Measurements from ENCODE around the gene SDR42E1. TPM values are rescaled to one million over a fixed set of nuclear protein-coding genes. Genes with fewer than 3 reads are reported as not detected.

SDR42E1 gene
- total RNA-seq, 2 donors from 2014 or later: 5.5 to 7.2 TPM

DNA sequence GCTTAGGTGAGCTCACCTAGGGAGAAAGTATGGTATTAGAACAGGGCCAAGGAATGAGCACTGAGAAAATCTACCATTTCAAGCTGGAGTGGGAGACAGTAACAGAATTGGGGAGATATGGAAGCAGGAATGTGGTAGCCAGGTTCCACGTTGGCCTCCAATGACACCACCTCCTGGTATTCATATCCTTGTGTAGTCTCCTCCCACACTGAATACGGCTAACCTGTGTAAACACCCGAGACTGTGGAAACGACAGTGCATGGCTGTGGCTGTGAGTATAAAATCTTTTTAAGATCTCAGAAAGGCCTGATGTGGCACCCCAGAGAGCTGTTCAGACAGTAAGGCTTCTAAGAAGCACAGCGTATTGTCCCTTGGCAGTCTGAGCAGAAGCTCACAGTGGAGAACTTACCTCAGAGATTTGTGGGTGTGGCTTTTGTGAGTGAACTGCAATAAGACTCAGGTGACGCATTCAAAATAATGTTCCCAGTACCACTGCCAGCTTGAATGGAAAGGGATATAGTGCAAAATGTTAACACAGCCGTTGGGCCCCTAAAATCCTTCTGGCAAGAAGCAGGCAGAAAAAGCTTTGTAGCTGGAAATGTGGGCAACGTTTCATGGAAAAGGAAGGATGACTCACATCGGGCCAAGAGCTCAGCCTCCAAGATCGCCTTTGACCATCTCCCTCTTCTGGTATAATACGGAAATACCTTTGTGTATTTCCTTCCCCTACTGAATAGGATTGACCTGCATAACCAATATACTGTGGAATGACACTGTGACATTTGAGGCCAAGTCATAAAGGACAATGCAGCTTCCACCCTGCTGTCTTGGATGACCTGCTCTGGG, 14.4 kb downstream of the SDR42E1 start:
- TF ChIP-seq POLR2AphosphoS5 (IDR thresholded peaks at IDR 0.05) (no peak), POLR2A (IDR thresholded peaks at IDR 0.05) (no peak)
- TF ChIP-seq, protein P1, sequence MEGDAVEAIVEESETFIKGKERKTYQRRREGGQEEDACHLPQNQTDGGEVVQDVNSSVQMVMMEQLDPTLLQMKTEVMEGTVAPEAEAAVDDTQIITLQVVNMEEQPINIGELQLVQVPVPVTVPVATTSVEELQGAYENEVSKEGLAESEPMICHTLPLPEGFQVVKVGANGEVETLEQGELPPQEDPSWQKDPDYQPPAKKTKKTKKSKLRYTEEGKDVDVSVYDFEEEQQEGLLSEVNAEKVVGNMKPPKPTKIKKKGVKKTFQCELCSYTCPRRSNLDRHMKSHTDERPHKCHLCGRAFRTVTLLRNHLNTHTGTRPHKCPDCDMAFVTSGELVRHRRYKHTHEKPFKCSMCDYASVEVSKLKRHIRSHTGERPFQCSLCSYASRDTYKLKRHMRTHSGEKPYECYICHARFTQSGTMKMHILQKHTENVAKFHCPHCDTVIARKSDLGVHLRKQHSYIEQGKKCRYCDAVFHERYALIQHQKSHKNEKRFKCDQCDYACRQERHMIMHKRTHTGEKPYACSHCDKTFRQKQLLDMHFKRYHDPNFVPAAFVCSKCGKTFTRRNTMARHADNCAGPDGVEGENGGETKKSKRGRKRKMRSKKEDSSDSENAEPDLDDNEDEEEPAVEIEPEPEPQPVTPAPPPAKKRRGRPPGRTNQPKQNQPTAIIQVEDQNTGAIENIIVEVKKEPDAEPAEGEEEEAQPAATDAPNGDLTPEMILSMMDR (IDR thresholded peaks at IDR 0.05): peak in 1 of 4 experiments; percentile 22
- 62% methylated on average over 11 of the region's 11 CpGs for WGBS
- H3K27me3 ChIP-seq (replicated peaks; ENCODE audit: insufficient read depth): no peaks in the 10 kb centered on the region
- no peaks in the 10 kb centered on the region for H3K4me1 ChIP-seq (replicated peaks)
- no peak for DNase-seq (ENCODE audit: low spot score)
- no peak overlapping the region for H3K27ac ChIP-seq
- H3K9me3 ChIP-seq: no peaks in the 10 kb centered on the region
- H3K4me3 ChIP-seq: no peak overlapping the region
- intact Hi-C loops (cut with DNase I): no loop called here
- H3K36me3 ChIP-seq: no peaks in the 10 kb centered on the region

DNA sequence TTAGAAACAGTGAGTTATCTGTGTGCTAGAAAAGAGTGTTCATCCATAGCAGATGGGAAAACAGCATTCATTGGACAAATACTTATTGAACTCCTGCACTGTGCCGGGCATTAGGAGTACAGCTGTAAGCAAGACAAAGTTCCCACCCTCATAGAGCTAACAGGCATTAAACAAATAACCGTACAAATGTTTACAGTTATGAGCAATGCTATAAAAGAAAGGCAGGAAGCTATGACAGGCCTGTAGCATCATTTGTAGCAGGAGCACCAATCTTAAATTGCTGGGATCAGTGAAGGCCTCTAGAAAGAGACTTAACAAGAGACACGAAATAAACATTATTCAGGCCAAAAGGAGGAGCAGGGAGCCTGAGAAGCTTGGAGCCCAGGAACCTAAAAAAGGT, 15.6 kb downstream of the SDR42E1 start:
- Histone ChIP-seq H3K27ac (no peak overlapping the region), H3K36me3 (no peaks in the 10 kb centered on the region), H3K4me3 (no peak overlapping the region), H3K4me1 (replicated peaks) (no peaks in the 10 kb centered on the region), H3K27me3 (replicated peaks; ENCODE audit: insufficient read depth) (no peaks in the 10 kb centered on the region), H3K9me3 (no peaks in the 10 kb centered on the region)
- intact Hi-C loops (cut with DNase I): no loop called here
- WGBS: 47% methylated on average over 3 of the region's 3 CpGs
- no peak for DNase-seq (ENCODE audit: low spot score)
- TF ChIP-seq POLR2AphosphoS5 (IDR thresholded peaks at IDR 0.05) (no peak), POLR2A (IDR thresholded peaks at IDR 0.05) (no peak)
- TF ChIP-seq, protein P1 (IDR thresholded peaks at IDR 0.05): no peak

DNA sequence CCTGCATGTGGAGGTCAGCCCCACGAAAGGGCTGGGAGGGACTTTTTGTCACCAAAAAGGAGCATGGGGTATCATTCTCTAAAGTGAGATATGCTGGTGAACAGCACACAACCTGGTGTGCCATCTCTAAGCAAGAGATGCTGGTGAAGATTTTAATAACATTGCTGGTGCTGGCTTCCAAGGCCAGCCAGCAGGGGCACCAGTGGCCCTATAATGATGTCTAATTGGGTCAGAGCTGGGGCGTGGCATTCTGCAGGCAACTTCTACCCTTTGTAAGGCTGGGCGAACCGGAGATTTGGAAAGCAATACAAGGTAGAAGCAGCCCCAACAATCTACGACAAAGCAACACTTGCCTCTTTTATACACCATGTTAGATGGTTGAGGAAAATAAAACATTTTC, 16.8 kb downstream of the SDR42E1 start:
- no peak for TF ChIP-seq POLR2AphosphoS5 (IDR thresholded peaks at IDR 0.05)
- TF ChIP-seq POLR2A (IDR thresholded peaks at IDR 0.05): no peak
- TF ChIP-seq, protein P1 (IDR thresholded peaks at IDR 0.05): no peak
- H3K27ac ChIP-seq: no peak overlapping the region
- no peaks in the 10 kb centered on the region for H3K4me1 ChIP-seq (replicated peaks)
- H3K36me3 ChIP-seq: no peaks in the 10 kb centered on the region
- H3K27me3 ChIP-seq (replicated peaks; ENCODE audit: insufficient read depth): no peaks in the 10 kb centered on the region
- WGBS: 93% methylated on average over 5 of the region's 5 CpGs
- H3K9me3 ChIP-seq: no peaks in the 10 kb centered on the region
- DNase-seq (ENCODE audit: low spot score): no peak
- intact Hi-C loops (cut with DNase I): no loop called here
- no peak overlapping the region for H3K4me3 ChIP-seq

DNA sequence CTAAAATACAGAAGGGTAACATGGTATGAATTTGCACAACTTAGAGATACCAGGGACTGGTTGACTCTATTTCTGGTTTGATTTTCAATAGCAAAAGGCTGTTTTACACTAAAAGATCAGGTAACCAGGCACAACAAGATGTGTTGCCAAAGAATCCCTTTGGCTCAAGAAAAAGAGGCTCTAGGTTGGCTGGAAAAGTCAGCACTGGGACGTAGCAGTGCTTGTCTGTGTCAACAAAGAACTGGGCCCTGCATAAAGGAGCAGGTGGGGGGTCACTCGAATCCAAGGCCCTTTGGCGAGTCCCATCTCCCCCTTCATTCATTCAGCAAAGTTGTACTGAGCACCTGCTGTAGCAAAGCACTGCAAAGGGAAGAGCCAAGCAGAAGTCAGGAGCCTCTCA, 18.4 kb downstream of the SDR42E1 start:
- no peaks in the 10 kb centered on the region for H3K27me3 ChIP-seq (replicated peaks; ENCODE audit: insufficient read depth)
- no peak for DNase-seq (ENCODE audit: low spot score)
- intact Hi-C loops (cut with DNase I): no loop called here
- H3K4me3 ChIP-seq: no peak overlapping the region
- H3K36me3 ChIP-seq: no peaks in the 10 kb centered on the region
- H3K4me1 ChIP-seq (replicated peaks): no peaks in the 10 kb centered on the region
- 68% methylated on average over 3 of the region's 3 CpGs for WGBS
- H3K9me3 ChIP-seq: no peaks in the 10 kb centered on the region
- H3K27ac ChIP-seq: no peak overlapping the region
- TF ChIP-seq POLR2AphosphoS5 (IDR thresholded peaks at IDR 0.05): no peak
- TF ChIP-seq, protein P1 (IDR thresholded peaks at IDR 0.05): no peak
- no peak for TF ChIP-seq POLR2A (IDR thresholded peaks at IDR 0.05)

DNA sequence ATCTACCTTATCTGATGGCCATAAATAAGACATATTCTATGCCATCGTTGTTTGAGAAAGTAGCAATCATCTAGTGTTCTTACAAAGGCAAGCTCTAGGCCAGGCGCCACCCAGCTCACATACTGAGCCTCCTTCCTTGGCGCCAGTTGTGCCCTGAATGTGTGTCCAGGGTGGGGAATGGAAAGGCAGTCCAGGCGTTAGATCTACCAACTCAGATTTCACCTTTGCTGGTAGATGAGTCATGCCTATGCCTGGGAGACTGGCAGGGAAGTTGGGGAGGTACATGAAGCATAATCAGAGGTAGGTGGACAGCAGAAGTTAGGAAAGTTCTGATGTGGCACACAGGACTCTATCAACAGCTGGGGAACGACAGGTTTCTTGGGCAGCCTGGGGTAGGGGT, 23.6 kb downstream of the SDR42E1 start:
- 73% methylated on average over 5 of the region's 5 CpGs for whole genome bisulfite sequencing
- Histone ChIP-seq H3K27ac (no peak overlapping the region), H3K9me3 (no peaks in the 10 kb centered on the region), H3K27me3 (replicated peaks; ENCODE audit: insufficient read depth) (no peaks in the 10 kb centered on the region), H3K36me3 (no peaks in the 10 kb centered on the region), H3K4me1 (replicated peaks) (no peaks in the 10 kb centered on the region), H3K4me3 (no peak overlapping the region)
- intact Hi-C loops (cut with DNase I): no loop called here
- no peak for TF ChIP-seq POLR2A (IDR thresholded peaks at IDR 0.05)
- no peak for DNase-seq (ENCODE audit: low spot score)
